ENCODE results near the gene FAM83C.

GRCh38 chr20:35314816-35315631 lies 22.8 kb upstream of the FAM83C start:
- TF ChIP-seq CTCF (IDR thresholded peaks at IDR 0.05) = no peak
- no peak for TF ChIP-seq POLR2A (IDR thresholded peaks at IDR 0.05)

Measured in Peyer's patch (tissue), 4 donors.